NCI-H345 treated with DMSO at 0.1 percent for 48 hours (cell line): Measurements from ENCODE around the gene TRRAP.
"Not testable (repeated sequence)": the region's sequence is repeated elsewhere in the genome, so short reads cannot be mapped to it uniquely, and the experiment has no call there.

Experiments
- DNase-seq: peaks from one replicate; lab custom pipeline; 2025; ENCODE audit not compliant: unreplicated experiment; lab: John Stamatoyannopoulos, UW

Gene TRRAP

DNA sequence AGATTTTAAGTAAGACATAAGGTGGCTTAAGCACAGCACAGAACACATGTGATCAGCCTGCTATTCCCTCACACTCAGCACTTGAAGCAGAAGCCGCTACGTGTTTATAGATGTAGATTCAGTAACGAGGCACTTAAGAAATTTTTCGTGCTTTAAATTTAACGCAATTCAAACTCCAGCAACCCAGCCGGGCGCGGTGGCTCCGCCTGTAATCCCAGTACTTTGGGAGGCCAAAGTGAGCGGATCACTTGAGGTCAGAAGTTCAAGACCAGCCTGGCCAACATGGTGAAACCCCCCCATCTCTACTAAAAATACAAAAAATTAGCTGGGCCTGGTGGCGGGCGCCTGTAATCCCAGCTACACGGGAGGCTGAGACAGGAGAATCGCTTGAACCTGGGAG, 167.9 kb downstream of the TRRAP start:
- not testable (repeated sequence) for DNase-seq

DNA sequence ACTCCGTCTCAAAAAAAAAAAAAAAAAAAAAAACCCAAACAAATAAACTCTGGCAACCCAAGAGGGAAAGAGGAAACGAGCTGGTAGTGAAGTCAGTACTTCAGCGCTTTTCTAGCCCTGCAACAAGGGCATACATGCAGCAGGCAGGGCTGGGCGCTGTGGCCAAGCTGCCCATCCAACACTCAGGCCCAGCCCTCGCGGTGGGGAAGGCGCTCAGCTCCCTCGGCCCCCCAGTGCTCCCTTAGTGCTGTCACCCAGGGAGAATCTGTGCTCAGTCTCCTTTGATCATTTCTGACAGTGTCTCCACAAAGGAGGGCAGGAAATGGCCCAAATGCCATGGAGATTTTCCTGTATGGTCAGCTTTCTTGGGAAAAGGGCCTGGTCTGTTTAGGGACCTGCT, 168.4 kb downstream of the TRRAP start:
- DNase-seq, result no peak

DNA sequence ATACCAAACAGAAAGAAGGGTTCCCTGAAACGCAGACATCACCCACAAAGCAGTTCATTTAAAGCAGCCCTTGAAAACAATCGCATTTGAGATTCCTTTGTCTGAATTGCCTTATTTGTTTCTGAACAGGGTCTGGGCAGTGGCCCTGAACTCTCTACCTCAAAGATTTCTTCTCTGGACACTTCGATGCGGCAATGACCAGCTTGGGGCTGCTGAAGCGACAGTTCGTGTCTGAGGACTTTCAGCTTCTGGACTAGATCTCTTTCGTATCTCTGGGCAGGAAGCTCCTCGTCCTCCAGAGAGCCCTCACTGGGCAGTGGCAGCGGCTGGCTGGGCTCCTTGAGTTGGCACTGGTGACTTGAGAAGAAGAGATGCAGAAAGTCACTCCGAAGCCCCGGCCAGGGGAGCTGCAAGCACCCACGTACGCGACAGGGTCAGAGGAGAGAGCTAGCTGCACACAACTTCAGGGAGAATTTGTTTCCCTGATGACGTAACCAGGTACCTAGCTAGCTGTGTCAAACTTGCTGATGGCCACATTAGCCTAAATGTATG, 169.3 kb downstream of the TRRAP start:
- no peak for DNase-seq

DNA sequence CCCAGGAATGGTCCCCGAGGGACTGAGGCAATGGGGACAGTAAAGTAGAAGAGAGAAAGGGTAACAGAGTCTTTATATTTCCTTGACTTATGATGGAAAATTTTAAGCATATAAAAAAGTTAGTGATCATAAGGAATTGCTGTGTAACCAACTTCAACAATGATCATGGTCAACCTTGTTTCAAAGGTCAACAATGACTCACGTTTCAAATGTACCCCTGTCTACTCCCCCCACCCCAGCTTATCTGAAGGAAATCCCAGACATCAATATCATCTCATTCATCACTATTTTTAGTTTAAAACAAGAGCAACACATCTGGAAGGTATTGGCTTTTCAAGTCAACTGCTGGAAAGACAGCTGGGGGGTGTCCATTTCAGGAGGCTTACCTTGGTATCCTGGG, 172.6 kb downstream of the TRRAP start:
- DNase-seq, result no peak

DNA sequence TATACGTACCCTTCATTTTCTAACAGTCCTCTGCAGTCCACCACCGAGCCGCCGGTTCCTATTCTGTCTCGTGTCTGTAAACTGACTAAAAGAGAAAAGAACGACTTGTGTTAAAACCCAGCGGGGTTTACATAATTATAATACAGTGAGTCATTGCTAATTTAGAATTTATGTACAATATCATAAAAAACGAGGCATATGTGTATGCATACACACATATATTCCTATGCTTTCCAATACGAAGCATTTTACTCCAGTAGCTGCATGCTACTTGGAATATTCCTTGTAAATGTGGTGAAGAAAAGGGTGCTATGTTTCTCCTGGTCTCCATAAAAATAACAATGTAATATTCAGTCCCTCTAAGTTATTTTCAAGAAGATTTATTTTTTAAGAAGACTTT, 176.4 kb downstream of the TRRAP start:
- no peak for DNase-seq

DNA sequence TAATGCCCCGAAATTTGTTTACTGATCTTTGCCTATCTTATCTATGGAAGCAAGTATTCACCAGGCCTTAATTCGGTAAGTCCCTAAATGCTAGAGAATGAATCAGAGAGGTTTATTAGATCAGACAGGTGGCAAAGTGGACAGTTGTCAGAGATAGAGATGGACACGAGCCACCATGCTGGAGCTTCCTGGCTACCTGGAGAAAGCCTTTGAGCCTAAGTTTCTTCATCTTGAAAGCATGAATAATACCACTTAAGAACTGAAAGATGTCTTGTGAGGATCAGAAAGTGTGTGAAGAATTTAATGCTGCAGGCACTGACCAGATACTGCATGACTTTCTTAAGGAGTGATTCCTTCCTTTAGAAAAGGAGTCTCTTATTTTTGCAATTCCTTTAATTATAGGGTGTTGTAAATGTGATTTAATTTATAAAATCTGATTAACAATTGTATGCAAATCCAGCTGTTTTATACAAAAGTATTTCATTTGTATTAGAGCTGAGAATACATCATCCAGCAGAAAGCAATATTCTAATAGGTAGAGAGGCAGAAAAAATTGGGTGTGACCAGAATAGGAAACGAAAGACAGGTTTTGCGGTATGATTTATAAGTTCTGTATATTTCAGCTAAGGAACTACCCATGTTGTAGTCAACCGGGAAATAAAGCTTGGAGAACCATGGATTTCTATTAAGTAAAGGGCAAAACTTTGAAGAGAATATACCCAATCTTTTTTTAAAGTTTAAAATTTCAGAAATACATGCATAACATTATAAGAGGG, 182.9 kb downstream of the TRRAP start:
- no peak for DNase-seq
